ENCODE results near the gene ATOH7. TPM values are rescaled to one million over a fixed set of nuclear protein-coding genes. Genes with fewer than 3 reads are reported as not detected.
"Not testable (repeated sequence)": the region's sequence is repeated elsewhere in the genome, so short reads cannot be mapped to it uniquely, and the experiment has no call there.

ATOH7 gene
- total RNA-seq, 1 donor from 2014 or later = not detected

DNA sequence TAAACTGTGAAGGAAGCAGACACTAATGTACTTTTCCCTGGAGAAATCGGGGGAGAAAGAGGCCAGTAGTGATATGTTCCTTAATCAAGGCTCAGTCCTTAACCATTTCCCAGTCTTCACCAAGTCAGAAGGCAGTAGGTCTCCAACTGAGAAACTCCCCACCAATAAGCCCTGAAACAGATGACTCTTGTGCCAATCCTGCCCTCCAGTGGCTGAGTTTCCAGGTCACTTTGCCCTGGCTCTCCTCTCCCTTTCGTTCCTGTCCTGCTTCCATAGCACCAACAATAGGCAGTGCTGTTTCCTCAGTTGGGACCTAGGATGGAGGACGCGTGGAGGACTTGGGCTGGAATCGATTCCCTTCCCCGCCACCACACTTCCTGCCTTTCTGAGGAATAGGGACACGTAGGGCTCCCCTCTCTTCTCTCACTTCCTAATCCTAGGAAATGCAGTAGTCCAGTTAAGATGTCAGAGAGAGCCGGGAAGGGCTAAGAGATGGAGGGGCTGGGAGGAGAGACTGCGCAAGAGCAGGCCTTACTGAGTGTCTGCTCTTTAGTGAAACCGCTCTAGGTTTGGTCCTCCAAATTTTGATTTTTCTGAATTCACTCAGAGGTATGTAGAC lies 23.4 kb downstream of the ATOH7 start:
- TF ChIP-seq, protein P1, sequence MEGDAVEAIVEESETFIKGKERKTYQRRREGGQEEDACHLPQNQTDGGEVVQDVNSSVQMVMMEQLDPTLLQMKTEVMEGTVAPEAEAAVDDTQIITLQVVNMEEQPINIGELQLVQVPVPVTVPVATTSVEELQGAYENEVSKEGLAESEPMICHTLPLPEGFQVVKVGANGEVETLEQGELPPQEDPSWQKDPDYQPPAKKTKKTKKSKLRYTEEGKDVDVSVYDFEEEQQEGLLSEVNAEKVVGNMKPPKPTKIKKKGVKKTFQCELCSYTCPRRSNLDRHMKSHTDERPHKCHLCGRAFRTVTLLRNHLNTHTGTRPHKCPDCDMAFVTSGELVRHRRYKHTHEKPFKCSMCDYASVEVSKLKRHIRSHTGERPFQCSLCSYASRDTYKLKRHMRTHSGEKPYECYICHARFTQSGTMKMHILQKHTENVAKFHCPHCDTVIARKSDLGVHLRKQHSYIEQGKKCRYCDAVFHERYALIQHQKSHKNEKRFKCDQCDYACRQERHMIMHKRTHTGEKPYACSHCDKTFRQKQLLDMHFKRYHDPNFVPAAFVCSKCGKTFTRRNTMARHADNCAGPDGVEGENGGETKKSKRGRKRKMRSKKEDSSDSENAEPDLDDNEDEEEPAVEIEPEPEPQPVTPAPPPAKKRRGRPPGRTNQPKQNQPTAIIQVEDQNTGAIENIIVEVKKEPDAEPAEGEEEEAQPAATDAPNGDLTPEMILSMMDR (IDR thresholded peaks at IDR 0.05; ENCODE audit: insufficient read depth, low read length, severe bottlenecking) = peak; percentile 75
- Histone ChIP-seq H3K27me3 (ENCODE audit: control insufficient read depth, insufficient read depth, low read length) (no peaks in the 10 kb centered on the region), H3K36me3 (ENCODE audit: control insufficient read depth, insufficient read depth, low read length) (no peaks in the 10 kb centered on the region), H3K4me3 (ENCODE audit: low read depth, low read length) (no peak overlapping the region)
- no peak for FAIRE-seq
- peak; percentile 66 for DNase-seq (ENCODE audit: low read depth)

GRCh38 chr10:68202960-68203353 lies 29.0 kb downstream of the ATOH7 start:
- no peak overlapping the region for H3K4me3 ChIP-seq (ENCODE audit: low read depth, low read length)

DNA sequence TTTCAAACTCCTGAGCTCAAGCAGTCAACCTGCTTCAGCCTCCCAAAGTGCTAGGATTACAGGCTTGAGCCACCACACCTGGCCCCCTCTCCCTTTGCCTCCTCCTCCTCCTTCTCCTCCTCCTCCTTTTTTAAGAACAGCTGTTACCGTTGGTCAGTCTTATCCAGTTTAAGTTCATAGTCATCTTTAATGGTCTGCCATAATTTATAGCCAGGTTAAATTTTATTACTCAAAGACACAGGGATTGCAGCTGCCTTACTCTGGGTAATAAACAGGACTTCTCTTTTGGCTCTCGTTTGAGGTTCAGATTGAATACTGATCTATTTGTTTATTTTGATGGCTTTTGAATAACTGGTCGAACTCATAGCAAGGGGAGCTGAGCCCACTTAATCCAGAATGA lies 35.2 kb downstream of the ATOH7 start:
- Histone ChIP-seq H3K36me3 (ENCODE audit: control insufficient read depth, insufficient read depth, low read length) (no peaks in the 10 kb centered on the region), H3K27me3 (ENCODE audit: control insufficient read depth, insufficient read depth, low read length) (no peaks in the 10 kb centered on the region), H3K4me3 (ENCODE audit: low read depth, low read length) (no peak overlapping the region)
- FAIRE-seq (no peak), DNase-seq (ENCODE audit: low read depth) (no peak)
- TF ChIP-seq, protein P1 (IDR thresholded peaks at IDR 0.05; ENCODE audit: insufficient read depth, low read length, severe bottlenecking) = no peak

More at GRCh38 chr10:68202960-68203353, 29.0 kb downstream of the ATOH7 start:
- no peaks in the 10 kb centered on the region for H3K36me3 ChIP-seq (ENCODE audit: control insufficient read depth, insufficient read depth, low read length)
- no peaks in the 10 kb centered on the region for H3K27me3 ChIP-seq (ENCODE audit: control insufficient read depth, insufficient read depth, low read length)
- peak; percentile 49 for DNase-seq (ENCODE audit: low read depth)
- FAIRE-seq = no peak
- TF ChIP-seq, protein P1 (IDR thresholded peaks at IDR 0.05; ENCODE audit: insufficient read depth, low read length, severe bottlenecking) = no peak

GRCh38 chr10:68195776-68196175 lies 36.1 kb downstream of the ATOH7 start:
- not testable (repeated sequence) for H3K4me3 ChIP-seq (ENCODE audit: low read depth, low read length); H3K27me3 ChIP-seq (ENCODE audit: control insufficient read depth, insufficient read depth, low read length); DNase-seq (ENCODE audit: low read depth); H3K36me3 ChIP-seq (ENCODE audit: control insufficient read depth, insufficient read depth, low read length); FAIRE-seq

DNA sequence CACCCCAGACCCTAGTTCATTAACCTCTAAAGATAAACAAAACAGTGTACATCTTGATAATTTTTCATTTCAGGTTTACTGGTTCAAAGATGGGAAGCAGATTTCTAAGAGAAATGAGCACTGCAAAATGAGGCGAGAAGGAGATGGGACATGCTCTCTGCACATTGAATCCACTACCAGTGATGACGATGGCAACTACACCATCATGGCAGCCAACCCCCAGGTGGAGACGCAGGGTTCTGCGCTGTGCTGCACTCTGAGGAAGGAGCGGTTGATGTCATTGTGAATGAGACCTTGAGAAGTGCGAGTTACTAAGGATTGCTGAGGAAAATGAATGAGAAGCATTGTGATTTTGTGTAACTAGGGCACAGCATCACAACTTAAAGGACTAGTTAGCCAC lies 37.6 kb downstream of the ATOH7 start:
- no peaks in the 10 kb centered on the region for H3K27me3 ChIP-seq (ENCODE audit: control insufficient read depth, insufficient read depth, low read length)
- no peak for FAIRE-seq
- TF ChIP-seq, protein P1 (IDR thresholded peaks at IDR 0.05; ENCODE audit: insufficient read depth, low read length, severe bottlenecking) = no peak

DNA sequence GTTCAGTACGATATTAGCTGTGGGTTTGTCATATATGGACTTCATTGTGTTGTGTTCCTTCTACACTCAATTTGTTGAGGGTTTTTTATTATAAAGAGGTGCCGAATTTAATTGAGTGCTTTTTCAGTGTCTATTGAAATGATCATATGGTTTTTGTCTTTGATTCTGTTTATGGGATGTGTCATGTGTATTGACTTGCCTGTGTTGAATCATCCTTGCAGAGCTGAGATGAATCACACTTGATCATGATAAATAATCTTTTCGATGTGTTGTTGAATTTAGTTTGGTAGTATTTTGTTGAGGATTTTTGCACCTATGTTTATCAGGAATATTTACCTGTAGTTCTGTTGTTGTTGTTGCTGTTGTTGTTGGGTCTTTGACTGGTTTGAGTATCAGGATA lies 39.8 kb downstream of the ATOH7 start:
- FAIRE-seq (no peak), DNase-seq (ENCODE audit: low read depth) (peak; percentile 81)
- H3K4me3 ChIP-seq (ENCODE audit: low read depth, low read length) = no peak overlapping the region
- H3K27me3 ChIP-seq (ENCODE audit: control insufficient read depth, insufficient read depth, low read length) = no peaks in the 10 kb centered on the region
- TF ChIP-seq, protein P1 (IDR thresholded peaks at IDR 0.05; ENCODE audit: insufficient read depth, low read length, severe bottlenecking) = no peak
- H3K36me3 ChIP-seq (ENCODE audit: control insufficient read depth, insufficient read depth, low read length) = no peaks in the 10 kb centered on the region

More for the DNA sequence above, 37.6 kb downstream of the ATOH7 start:
- no peak for DNase-seq (ENCODE audit: low read depth)
- no peaks in the 10 kb centered on the region for H3K36me3 ChIP-seq (ENCODE audit: control insufficient read depth, insufficient read depth, low read length)
- H3K4me3 ChIP-seq (ENCODE audit: low read depth, low read length) = no peak overlapping the region

All from bronchial epithelial cell (primary cell).